ENCODE measurements around the gene PTMA. TPM values are rescaled to one million over a fixed set of nuclear protein-coding genes. Genes with fewer than 3 reads are reported as not detected.
"Not testable (repeated sequence)": the region's sequence is repeated elsewhere in the genome, so short reads cannot be mapped to it uniquely, and the experiment has no call there.

PTMA gene
- polyA plus RNA-seq, 2 of the 4 experiments (the other 2 are of a cell fraction): 1,191 to 2,360 TPM

DNA sequence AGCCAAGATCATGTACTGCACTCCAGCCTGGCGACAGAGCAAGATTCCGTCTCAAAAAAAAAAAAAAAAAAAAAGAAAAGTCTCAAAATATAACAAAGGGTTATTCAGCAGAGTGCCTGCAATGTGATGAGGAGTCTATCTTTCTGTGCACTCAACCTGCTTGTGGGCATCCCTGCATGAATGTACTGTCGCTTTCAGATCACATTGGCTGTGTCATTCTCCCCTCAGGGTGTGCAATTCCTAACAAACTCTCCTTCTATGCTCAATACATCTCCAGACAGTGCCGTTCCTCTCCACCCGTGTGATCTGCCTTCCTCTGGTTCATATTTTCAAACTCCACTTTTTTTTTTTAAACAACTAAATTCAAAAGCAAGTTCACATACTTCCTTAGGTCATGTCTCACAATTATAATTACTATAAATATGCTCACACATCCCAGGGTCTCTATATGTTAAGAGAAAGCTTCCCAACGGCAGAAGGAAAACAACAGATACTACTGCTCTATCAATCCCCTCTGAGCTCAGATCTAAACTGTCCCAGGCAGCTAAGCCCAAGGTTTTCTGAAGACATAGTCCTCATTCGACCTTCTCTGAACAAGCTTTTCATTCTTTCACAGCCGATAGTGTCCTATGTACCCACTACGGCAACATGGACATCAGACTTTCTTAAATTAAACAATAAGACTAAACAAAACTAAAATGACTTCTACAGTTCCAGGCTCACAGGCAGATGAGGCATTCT lies 35.2 kb downstream of the PTMA start:
- ChIA-PET CTCF (interaction anchor here (0.6 to 2.4 kb wide), 8 partner anchors 9 to 142 kb away, joined by 3 to 12 read pairs (median 4); no protein-coding TSS in a partner anchor), POLR2A (no interaction called here)
- H3K27ac ChIP-seq: no peak overlapping the region
- FAIRE-seq (no peak), ATAC-seq (no peak), DNase-seq (ENCODE audit: low read depth in 1 of 2, low spot score in 1 of 2) (no peak)
- TF ChIP-seq RARB (CRISPR knock-in tag; IDR thresholded peaks at IDR 0.05): no peak
- no peak for TF ChIP-seq MYC (IDR thresholded peaks at IDR 0.05; ENCODE audit: borderline replicate concordance, low read length)
- TF ChIP-seq, protein P1, sequence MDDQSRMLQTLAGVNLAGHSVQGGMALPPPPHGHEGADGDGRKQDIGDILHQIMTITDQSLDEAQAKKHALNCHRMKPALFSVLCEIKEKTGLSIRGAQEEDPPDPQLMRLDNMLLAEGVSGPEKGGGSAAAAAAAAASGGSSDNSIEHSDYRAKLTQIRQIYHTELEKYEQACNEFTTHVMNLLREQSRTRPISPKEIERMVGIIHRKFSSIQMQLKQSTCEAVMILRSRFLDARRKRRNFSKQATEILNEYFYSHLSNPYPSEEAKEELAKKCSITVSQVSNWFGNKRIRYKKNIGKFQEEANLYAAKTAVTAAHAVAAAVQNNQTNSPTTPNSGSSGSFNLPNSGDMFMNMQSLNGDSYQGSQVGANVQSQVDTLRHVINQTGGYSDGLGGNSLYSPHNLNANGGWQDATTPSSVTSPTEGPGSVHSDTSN (IDR thresholded peaks at IDR 0.05): no peak
- no peak for TF ChIP-seq HOXB5 (CRISPR knock-in tag; IDR thresholded peaks at IDR 0.05)
- no peak for TF ChIP-seq NPAS2 (CRISPR knock-in tag; IDR thresholded peaks at IDR 0.05; ENCODE audit: borderline replicate concordance)
- no peak for TF ChIP-seq MAFK (IDR thresholded peaks at IDR 0.05; ENCODE audit: partially characterized antibody)
- no peak for TF ChIP-seq ATOH8 (CRISPR knock-in tag; IDR thresholded peaks at IDR 0.05; ENCODE audit: low read depth)
- TF ChIP-seq POLR2AphosphoS2 (conservative IDR thresholded peaks at IDR 0.05; ENCODE audit: low read length): no peak
- TF ChIP-seq KDM5A (IDR thresholded peaks at IDR 0.05): no peak
- TF ChIP-seq GATA3 (IDR thresholded peaks at IDR 0.05; ENCODE audit: borderline replicate concordance): no peak
- TF ChIP-seq SREBF2 (IDR thresholded peaks at IDR 0.05): no peak
- TF ChIP-seq ZFP36 (IDR thresholded peaks at IDR 0.05; ENCODE audit: borderline replicate concordance, partially characterized antibody): no peak
- no peak for TF ChIP-seq NR3C1 (IDR thresholded peaks at IDR 0.05)
- no peak for TF ChIP-seq RNF2 (IDR thresholded peaks at IDR 0.05; ENCODE audit: borderline replicate concordance, low read depth)
- TF ChIP-seq, protein P2, sequence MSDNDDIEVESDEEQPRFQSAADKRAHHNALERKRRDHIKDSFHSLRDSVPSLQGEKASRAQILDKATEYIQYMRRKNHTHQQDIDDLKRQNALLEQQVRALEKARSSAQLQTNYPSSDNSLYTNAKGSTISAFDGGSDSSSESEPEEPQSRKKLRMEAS (IDR thresholded peaks at IDR 0.05): no peak
- TF ChIP-seq TP53 (CRISPR knock-in tag; IDR thresholded peaks at IDR 0.05): no peak
- 74% methylated on average over 9 of the region's 9 CpGs for WGBS (ENCODE audit: missing lambda C conversion rate)
- H3K4me2 ChIP-seq: no peak overlapping the region
- no peak overlapping the region for H3K4me3 ChIP-seq
- H3K4me1 ChIP-seq: no peaks in the 10 kb centered on the region
- no peaks in the 10 kb centered on the region for H3K9me3 ChIP-seq

- H3K4me2 ChIP-seq: no peak overlapping the region
- ATAC-seq (no peak), FAIRE-seq (no peak), DNase-seq (ENCODE audit: low read depth in 1 of 2, low spot score in 1 of 2) (no peak)
- TF ChIP-seq ZFP36 (IDR thresholded peaks at IDR 0.05; ENCODE audit: borderline replicate concordance, partially characterized antibody) (no peak), REST (IDR thresholded peaks at IDR 0.05) (no peak), RAD21 (conservative IDR thresholded peaks at IDR 0.05 in 1 of 2, IDR thresholded peaks at IDR 0.05 in 1 of 2) (no peak), CEBPB (IDR thresholded peaks at IDR 0.05) (no peak)
- TF ChIP-seq, protein P1 (IDR thresholded peaks at IDR 0.05): no peak
- ChIA-PET POLR2A (no interaction called here), CTCF (interaction anchor here (0.6 to 2.4 kb wide), 7 partner anchors 20 to 218 kb away, joined by 3 to 12 read pairs (median 3); no protein-coding TSS in a partner anchor)
- H3K9me3 ChIP-seq: no peaks in the 10 kb centered on the region
- H3K4me1 ChIP-seq: no peaks in the 10 kb centered on the region
- H3K4me3 ChIP-seq: no peak overlapping the region
- 80% methylated on average over 6 of the region's 6 CpGs for whole genome bisulfite sequencing (ENCODE audit: missing lambda C conversion rate)
- H3K27ac ChIP-seq: no peak overlapping the region
These were observed 37.1 kb downstream of the PTMA start for GRCh38 chr2:231745303-231746038.

DNA sequence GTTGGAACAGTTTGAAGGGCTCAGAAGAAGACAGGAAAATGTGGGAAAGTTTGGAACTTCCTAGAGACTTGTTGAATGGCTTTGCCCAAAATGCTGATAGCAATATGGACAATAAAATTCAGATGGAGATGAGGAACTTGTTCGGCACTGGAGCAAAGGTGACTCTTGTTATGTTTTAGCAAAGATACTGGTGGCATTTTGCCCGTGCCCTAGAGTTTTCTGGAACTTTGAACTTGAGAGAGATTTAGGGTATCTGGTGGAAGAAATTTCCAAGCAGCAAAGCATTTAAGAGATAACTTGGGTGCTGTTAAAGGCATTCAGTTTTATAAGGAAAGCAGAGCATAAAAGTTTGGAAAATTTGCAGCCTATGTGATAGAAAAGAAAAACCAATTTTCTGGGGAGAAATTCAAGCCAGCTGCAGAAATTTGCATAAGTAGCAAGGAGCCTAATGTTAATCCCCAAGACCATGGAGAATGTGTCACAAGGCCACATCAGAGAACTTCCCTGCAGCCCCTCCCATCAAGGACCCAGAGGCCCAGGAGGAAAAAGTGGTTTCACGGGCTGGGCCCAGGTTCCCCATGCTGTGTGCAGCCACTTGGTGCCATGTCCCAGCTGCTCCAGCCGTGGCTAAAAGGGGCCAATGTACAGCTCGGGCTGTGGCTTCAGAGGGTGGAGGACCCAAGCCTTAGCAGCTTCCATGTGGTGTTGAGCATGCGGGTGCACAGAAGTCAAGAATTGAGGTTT lies 40.0 kb downstream of the PTMA start:
- 79% methylated on average over 6 of the region's 6 CpGs for WGBS (ENCODE audit: missing lambda C conversion rate)
- H3K4me1 ChIP-seq; H3K4me2 ChIP-seq; DNase-seq (ENCODE audit: low read depth in 1 of 2, low spot score in 1 of 2); POLR2A ChIA-PET; H3K4me3 ChIP-seq; FAIRE-seq; H3K9me3 ChIP-seq; ATAC-seq; H3K27ac ChIP-seq: not testable (repeated sequence)
- CTCF ChIA-PET: interaction anchor here (1.4 kb wide), 1 partner anchor 34 kb away, joined by 5 read pairs; no protein-coding TSS in a partner anchor

DNA sequence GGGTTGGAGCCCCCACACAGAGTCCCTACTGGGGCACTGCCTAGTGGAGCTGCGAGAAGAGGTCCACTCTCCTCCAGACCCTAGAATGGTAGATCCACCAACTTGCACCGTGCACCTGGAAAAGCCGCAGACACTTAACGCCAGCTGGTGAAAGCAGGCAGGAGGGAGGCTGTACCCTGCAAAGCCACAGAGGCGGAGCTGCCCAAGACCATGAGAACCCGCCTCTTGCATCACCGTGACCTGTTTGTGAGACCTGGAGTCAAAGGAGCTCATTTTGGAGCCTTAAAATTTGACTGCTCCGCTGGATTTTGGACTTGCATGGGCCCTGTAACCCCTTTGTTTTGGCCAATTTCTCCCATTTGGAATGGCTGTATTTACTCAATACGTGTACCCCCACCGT lies 40.7 kb downstream of the PTMA start:
- not testable (repeated sequence) for H3K4me1 ChIP-seq; FAIRE-seq; H3K27ac ChIP-seq; ATAC-seq; H3K9me3 ChIP-seq; DNase-seq (ENCODE audit: low read depth in 1 of 2, low spot score in 1 of 2); H3K4me3 ChIP-seq; H3K4me2 ChIP-seq
- WGBS (ENCODE audit: missing lambda C conversion rate): 92% methylated on average over 10 of the region's 10 CpGs
- ChIA-PET POLR2A (interaction anchor here (0.7 kb wide), 1 partner anchor 72 kb away, joined by 10 read pairs; no protein-coding TSS in a partner anchor), CTCF (interaction anchor here (1.4 kb wide), 1 partner anchor 35 kb away, joined by 5 read pairs; no protein-coding TSS in a partner anchor)
